HG02759 (cell line): Measurements from ENCODE around the gene FAF1.

ENCODE experiments used
- ATAC-seq: cut with Tn5 transposase; IDR thresholded peaks from one replicate; pipeline ENCODE4 v1.9.1; 2021; ENCODE audit warnings: mild to moderate bottlenecking, moderate library complexity; ENCODE audit not compliant: unreplicated experiment

FAF1 gene

DNA sequence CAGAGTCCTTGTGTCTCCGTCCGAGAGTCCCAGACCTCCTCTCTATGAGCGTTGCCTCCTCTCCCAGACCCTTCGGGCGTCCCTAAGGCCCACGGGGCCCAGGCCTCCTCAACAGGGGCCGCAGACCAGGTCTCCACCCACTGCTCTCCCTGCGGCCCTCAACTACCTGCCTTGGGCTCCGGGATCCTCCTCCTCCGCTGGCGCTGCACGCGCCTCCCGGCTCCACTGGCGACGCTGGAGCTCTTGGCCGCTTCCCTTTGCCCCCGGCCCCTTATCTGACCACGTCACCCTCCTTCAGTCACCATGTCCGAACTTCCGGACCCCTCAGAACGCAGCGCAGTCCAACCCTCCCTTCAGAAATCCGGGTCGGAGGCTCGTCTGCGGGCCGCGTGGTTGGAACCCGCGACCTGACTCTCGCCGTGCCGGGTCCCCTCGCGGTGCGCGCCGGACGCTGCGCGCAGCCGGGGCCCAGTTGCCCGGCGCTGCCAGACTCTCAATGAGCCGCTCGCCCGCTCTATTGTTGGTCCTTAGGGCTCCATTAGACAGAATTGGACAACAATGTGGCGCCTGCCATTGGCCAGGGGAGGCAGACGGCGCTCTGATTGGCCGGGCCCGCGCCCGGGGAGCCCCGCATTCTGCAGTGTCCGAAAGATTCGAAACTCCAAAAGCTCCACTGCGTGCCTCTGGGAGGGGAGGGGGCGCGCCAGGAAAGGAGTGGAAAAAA, 537.0 kb downstream of the FAF1 start, which contains the start of gene DMRTA2:
TSS of gene DMRTA2 (minus strand) at position 498 of the 724 bp plus-strand sequence. CDS start 1,907 bp downstream, outside the sequence.
- ATAC-seq: peak; percentile 44

DNA sequence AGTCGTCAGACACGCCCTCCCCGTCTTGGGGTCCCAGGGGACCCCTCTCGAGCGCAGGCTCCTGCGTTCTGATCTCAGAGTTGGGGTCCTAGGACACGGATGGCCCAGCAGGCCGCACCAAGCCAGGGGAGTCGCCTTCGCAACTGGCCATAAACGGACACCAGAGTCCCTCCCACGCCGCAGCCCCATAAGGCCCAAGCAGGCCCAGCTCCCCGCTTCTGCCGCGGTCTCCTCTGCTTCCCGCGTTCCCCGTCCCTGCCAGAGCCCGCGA, 537.5 kb downstream of the FAF1 start:
- ATAC-seq: no peak

DNA sequence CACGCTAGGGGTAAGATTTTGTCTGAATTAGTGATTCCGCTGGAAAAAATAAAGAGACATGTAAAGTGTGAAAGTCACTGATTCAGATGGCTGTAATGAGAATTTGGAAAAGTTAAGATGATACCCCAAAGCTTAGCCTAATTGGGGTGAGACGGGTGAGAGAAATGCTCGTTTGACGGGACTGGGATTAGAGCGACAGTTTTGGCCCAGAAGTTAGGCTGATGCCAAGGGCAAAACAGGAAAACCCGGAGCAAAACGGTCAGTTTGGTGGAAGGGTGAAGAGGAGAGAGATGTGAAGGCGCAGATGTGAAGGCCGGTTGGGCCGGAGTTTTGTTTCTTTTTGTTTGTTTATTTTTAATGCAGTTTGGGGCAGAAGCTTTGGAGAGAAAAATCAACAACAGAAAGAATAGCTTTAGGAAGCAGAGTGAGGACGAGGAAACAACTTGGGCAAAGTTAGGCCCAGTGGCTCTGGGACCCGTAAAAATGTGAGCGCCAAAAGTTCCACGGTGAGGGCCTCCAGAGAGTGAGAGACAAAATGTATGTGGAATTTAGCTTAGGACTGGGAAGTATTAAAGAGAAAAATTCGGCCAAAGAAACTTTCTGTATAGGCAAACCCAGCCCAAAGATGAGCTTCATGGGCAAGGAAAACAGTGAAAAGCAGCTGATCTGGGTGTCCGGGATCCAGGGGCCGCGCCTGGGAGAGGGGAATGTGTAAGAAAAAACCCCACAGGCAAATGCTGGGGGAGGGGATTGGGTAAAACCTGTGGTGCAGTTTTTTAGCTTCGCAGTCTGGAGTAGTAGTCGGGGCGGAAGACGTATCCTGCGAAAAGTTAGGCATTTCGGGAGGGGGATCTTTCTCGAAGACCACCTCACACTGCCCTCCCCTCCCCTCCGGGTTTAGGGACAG, 538.0 kb downstream of the FAF1 start:
- no peak for ATAC-seq

DNA sequence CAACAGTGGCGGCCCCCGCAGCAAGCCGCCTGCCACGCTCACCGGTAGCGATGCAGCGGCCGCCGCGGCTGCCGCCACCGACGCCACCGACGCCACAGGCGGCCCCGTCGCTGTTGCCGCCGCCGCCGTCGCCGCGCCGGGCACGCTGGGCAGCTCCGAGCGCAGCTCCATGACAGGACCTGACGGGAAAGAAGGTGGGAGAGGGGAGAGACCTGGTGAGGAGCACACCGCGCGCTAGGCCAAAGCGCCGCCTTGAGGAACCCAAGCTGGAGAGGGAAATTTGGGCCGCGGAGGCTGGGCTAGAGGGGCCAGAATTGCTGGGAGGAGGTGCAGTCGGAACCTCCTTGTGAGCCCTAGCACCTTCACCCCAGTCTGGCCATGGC, 538.7 kb downstream of the FAF1 start:
- no peak for ATAC-seq

DNA sequence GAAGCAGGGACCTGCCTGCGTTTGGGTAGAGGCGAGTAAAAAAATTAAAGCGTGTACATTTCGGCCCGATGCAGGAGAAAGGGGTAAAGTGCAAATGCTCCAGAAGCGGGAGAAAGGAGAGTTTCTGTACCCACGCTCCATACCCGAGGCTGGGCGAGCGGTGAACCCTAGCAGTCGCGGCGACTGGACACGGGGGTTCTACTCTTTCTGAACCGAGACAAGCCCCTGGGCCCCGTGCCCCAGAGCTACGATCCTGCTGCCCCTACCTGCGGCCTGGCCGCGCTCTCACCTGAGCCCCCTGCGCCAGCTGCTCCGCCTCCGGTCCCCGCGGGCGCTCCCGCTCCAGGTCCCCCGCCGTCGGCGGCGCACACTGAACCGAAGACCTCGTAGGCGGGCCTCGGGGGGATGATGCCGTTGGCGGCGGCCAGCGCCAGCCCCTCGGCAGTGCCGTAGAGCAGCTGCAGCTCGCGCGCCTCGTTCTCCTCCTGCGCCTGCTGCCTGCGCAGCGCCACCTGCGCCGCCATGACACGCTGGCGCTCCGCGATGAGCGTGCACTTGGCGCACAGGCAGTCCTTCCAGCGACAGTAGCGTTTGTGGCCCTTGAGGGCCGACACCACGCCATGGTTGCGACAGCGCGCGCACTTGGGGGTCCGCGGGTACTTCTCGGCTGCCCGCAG, 539.2 kb downstream of the FAF1 start:
- ATAC-seq: no peak

DNA sequence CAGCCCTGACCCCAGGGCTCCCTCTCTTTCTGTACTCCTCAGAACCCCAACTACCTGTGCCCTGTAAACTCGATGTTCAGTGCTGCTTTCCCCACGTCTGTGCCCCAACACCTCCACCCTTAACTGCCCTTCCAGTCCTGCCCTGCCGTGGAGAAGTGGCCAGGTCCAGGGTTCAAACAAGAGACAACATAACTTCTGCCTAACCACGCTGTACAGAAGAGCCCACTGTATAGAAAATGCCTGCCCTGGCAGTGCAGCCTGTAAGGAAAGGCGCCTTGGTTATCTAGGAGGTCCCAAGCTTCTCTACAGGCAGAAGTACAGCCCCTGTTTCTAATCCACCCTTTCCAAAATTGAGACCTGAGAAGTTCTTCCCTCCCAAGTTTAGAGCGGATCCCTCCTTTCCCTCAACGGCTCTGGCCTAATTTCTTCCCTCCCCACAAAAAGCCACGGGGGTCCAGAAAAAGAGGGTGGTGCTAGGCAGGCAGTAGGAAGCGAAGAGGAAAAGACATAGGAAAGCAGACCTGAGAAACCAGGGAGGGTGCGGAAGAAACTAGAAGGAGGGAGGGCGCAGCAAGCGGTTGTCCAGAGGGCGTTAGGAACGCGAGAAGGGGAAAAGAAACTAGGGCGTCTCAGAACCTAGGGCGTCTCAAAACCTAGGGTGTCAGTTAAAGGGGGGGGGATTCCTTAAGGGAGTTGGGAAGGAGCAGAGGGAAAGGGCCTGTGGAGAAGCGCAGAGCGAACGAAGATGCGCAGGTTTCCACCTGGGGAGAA, 540.0 kb downstream of the FAF1 start:
- ATAC-seq: no peak

DNA sequence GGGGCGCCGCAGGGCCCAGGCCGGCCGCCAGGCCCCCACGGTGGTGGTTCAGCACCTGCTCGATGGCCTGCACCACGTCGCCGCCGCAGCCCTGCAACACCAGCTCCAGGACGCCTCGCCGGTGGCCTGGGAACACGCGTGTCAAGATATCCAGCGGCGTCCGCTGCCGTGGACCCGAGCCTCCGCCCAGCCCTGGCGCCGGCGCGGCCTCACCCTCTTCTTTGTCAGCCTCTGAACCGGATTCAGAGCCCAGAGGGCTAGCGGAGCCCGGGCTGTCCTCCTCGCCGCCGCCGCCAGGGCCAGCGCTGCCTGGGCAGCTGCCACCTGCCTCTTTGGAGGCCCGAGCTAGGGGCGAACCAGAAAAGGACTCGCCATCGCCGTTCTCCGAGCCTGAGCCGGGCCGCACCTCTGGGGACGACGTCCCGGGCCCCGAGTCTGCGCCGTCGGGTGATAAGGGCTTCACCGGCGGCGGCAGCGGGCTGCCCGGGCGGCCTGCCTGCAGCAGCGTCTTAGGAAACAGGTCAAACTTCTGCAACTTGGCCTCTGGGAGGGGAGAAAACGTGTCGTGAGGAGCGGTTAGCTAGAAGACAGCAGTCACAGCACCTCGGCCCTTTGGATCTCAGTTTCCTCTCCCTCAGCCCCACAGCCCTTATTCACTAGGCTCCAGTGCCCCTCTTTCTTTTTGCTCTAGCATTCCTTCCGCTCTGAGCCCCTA, 540.7 kb downstream of the FAF1 start:
- ATAC-seq: no peak

DNA sequence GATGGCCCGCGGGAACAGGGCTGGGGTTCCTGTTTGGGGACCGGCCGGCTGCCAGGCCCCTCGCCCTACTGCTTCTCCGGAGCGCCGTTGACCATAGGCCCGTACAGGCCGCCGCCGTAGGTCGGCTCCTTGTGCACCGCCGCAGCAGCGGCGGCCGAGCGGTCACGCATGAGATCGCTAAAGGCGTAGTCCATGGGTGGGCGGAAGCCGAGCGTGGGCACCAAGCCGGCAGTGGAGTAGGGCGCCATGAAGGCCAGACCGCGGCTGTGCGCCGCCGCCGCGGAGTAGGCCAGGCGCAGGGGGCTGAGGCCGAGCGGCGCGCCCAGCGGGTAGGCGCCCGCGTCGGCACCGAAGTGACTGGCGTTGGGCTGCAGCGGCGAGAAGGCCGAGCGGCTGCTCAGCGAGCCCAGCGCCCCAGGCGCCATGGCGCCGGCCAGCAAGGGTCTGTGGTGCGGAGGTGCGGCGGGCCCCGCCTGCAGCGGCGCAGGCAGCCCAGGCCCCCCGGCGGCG, 541.4 kb downstream of the FAF1 start:
- ATAC-seq: no peak

DNA sequence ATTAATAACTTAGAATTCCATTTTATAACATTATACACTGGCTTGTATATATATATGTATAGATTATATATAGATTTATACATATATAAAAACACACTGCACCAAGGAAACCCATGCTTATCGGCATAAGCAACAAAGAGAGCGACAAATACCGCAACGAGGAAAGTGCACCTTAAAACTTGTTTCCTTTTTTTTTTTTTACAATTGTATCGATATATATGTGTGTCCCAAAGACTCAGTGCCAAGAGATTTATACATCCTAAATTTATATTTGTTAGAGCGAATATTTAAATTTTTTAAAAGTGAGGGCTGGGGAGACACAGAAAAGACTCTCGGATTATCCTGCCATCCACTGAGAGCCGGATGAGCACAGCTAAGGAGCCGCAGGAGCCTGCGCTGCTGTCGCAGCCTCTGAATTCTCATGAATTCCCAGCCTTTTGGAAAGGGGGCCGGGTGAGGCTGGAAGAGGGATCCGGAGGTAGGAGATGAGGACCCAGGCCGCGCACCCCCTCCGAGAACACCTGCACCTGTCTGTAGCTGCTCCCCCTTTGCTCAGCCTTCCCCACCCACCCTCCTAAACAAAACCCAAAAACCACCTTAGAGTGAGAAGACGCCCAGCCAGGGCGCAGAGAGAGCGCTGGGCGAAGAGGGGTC, 542.0 kb downstream of the FAF1 start:
- ATAC-seq: no peak

DNA sequence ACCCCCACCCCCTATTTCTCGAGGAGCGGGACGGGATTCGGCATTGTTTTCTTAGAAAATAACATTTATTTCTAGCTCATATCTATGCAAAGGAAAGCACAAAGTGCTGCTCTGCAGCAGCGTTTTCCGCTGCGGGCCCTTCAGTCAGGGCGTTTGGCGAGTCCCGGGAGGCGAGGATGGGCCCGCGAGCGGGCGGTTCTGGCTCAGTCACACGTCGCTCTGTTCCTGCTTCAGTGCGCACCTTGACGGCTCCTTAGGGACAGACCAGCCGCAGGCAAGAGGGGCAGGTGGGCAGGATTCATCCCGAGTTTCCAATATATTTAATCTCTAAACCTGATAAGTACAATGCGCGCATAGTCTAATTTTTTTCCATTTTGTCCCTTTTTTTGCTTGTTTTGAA, 542.6 kb downstream of the FAF1 start:
- no peak for ATAC-seq

DNA sequence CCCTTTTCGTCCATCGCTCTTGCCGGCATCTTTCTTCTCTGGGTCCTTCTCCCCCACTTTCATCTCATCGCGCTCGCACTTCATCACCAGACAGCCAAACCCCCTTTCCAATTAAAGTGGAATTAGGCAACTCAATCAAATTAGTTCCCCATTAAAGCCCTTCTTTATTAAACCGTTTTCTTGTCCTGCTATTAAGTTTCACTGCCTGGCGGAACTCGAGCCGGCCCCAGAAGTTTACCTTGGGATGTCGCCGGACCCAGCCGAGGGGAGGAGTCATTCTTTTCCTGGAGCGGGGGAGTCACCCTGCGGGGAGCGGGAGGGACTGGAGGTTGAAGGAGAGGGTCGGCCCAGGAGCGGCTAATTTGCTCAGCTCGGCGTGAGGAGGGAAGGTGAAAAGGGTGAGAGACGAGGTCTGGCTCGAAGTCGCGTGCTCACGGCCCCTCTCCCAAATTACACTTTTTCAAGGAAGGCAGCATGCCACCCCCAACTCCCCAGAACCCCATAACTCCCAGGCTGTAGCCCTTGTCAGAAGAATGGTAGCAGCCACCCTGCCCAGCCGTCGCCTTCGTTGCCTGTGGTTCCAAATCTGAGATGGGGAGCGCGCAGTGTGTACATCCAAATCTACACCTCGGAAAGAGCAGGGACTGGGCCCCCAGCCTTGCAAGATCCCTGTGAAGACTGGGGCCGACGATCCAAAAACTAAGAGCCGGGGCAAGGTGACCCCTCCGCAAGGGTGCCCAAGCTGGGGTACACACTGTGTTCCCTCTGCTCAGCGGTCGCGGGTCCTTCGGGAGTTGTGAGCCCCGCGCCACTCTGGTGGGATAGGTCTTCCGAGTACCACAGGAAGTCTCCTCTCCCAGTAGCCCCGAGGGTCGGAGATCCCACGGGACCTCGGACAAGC, 543.3 kb downstream of the FAF1 start:
- ATAC-seq: no peak

DNA sequence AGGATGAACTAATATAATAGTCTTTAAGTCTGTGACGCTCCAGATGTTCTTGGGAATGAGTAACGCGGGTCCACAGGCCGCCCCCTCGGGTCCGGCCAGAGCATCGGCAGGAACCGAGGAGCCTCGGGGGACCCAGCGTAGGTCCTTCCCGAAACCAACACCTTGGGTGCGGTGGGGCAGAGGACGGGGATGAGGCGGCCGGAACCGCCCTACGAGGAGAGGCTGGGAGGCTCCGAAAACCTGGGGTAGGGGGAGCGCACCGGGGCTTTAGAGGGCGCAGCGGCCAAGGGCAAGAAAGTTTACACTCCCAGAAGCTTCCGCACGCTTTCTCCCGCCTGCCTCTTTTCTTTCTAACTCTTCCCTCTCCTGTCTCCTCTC, 543.9 kb downstream of the FAF1 start:
- no peak for ATAC-seq

DNA sequence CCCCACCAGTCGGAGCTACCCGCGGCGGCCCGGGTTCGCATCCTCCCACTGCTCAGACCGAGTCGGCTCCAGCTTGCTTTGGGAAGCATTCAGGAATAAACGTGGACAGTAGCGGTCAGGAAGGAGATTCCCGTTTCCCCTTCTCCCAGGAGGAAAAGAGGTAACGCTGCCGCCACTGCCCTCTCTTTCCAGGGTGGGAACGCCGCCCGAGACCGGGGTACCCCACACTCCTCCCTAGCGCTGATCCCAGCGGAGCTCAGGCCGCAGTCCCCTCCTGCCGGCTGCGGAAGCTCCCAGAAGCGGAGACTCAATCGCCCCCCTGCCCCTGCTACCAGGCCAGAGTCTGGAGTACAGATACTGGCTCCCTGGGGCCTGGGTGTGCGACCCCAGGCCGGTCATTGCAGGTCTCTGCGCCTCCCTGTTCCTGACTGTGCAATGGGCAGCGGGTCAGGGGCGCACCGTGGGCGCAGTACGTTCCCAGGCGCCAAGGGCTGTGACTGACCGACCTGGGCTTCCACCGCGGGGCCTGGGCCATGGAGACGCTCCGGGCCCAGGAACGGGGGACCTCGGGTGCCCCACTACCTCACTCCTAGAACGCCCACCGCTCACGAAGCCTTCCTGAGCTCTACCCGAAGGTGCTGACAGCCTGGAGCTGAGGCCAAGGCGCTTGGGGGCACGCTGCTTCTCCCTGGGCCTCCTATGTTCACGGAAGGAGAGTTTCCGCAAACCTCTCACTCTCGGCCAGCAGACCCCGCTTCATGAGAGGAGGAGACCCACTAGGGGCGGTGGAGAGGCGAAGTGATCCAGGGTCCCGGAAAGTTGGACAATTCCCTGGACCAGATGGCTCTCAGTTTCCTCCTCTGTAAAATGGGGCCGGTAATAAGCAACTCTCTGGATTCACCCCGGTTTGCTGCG, 544.6 kb downstream of the FAF1 start:
- no peak for ATAC-seq

DNA sequence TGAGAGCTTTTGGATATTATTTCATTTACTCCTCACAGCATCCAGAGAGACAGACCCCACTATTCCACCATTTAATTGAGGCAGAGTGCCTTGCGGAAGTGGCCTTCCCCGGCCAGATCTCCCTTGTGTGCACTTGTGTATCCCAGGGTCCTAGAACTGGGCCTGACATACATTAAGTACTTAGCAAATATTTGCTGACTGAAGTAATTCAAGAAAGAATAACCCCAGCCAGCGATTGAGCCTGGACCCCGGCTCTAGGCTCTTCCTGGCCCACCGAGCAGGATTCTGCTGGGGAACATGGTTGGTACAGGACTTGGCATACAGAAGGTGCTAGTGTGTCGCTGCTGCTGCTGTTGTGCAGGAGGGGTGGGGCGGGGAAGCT, 545.2 kb downstream of the FAF1 start:
- ATAC-seq: no peak

DNA sequence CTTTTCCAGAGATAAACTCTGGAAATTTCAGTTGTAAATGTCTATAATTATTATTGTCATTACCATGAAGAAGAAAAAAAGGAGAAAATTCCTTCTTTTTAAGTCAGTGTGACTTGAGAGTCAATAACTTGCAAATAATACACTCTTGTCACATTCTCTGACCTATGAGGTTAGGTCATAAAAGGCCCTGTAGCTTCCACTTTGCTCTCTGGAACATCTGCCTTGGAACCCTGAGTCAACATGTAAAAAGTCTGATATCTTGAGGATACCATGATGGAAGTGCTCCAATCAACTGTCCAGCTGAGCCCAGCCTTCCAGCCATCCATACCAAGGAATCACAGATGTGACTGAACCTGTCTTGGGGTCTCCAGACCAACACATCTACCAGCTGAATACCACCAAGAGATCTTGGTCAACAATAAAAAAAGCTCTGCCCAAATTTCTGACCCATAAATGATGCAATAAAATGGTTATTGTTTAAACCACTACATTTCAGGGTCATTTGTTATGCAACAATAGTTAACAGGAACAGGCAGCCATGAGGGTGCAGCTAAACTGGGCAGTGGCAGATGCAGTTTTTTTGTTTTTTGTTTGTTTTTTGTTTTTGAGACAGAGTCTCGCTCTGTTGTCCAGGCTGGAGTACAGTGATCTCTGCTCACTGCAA, 547.1 kb downstream of the FAF1 start:
- ATAC-seq: no peak

DNA sequence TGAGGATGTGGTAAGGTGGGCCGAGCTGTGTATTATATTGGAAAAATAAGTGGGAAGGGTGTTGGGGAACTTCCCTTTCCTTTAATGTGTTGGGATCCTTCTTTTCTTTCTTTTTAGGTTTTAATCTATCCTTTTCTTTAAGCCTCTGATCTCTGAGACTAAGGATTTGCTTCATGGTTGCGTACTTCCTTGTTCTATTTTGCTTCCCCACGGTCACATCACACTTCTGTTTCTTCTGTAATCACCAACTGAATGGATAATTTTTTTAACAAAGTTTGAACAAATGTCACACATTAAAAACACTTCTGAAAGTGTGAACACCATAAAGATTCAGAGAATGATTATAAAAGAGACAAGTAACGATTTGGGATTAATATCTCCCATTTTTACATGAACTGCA, 554.3 kb downstream of the FAF1 start:
- ATAC-seq: no peak

DNA sequence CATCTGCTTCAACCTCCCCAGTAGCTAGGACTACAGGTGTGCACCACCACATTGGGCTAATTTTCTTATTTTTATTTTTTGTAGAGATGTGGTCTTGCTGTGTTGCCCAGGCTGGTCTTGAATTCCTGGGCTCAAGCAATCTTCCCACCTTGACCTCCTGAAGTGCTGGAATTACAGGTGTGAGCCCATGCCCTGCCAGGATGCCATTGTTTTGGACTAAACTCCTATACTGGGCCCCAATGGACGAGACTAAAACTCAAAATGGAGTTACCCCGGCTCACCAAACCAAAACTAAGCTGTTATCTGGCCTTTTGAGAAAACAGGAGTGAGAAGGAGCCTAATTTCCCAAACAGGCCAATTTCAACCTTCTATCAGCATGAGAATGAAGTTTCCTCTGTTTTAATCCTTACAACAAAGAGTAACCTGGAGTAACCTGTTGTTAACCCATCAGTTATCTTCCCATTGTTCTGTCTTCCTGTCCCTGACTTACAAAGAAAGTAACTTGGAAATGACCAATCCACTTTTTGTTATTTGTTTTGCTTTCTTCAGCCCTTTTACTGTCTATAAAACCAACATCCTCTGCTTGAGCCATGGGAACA, 566.4 kb downstream of the FAF1 start:
- no peak for ATAC-seq
